NCI-H1048 (cell line): ENCODE data around the gene IGSF8.
"Not testable (repeated sequence)": the region's sequence is repeated elsewhere in the genome, so short reads cannot be mapped to it uniquely, and the experiment has no call there.

Source experiments
- DNase-seq: peaks from one replicate; lab custom pipeline; 2025; lab: John Stamatoyannopoulos, UW

Gene IGSF8

DNA sequence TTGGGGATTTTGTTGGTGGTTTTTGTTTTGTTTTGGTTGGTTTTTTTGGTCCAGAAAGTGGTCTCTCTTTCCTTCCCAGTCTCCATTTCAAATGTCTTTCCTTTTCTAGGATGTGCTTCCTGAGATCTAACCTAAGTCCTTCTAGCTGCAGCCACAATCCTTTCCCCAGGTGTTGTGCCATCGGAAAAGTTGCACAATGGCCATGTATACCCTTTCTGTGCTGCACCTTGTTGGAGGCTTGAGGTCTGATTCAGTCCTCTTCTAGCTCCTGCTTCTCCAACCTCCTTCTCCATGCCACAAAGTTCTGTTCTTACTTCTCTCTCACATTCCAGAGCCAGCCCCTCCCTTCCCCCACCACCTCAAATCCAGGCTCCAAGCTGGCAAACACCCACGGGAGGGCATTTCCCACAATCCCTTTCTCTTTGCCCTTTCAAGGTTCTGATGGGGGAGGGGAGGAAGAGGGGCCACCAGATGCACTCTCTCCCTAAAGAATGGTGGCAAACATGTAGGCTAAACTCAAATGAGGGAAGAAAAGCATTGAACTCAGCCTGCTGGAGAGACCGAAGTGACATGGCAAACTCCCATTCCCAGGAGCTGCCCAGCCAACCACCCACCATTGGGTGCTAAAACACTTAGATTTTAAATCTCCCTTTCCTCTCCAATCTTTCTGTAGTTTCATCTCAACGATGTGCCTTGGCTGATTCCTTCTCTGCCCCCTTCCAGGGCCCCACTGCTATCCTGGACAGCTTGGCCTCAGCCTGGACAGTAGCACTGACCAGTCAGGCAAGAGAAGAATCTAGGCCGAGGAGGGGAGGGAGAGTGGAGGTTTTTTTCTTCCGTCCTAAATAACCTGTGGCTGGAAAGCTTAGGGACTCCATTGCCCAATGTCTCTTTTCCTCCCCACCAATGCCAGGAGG lies 31.3 kb downstream of the IGSF8 start:
- no peak for DNase-seq

DNA sequence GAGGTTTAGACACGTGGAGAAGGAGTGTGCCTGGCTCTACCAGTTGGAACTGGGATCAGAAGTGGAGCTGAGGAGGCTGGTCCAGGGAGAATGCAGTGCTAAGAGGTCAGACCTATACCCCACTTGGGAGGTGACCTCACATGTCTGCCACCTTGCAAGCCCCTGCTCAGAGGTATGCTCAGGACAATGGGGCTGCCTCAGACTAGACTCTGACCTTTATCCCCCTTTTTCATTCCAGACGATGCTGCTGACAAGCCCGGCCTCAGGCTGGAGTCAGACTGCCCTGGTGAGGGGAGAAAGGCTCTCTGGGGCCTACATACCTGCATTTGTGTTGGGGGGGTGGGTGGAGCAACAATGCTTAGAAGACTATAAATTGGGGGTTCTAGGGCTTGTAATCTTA lies 33.7 kb downstream of the IGSF8 start:
- DNase-seq, result no peak

DNA sequence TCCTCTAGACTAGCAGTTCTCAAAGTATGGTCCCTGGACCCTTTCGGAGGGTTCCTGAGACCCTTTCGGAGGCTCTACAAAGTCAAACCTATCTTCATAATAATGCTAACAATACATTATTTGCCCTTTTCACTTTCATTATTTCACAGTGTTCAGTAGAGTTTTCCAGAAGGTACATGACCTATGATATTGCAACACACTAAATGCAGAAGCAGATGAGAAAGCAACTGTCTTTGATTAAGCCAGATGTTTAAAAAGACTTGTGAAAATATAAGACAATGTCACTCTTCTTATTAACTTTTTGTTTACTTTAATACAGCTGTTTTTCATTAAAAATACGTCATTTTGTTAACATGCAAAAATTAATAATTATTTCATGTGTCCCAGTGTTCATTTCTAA lies 34.3 kb downstream of the IGSF8 start:
- DNase-seq, result no peak

DNA sequence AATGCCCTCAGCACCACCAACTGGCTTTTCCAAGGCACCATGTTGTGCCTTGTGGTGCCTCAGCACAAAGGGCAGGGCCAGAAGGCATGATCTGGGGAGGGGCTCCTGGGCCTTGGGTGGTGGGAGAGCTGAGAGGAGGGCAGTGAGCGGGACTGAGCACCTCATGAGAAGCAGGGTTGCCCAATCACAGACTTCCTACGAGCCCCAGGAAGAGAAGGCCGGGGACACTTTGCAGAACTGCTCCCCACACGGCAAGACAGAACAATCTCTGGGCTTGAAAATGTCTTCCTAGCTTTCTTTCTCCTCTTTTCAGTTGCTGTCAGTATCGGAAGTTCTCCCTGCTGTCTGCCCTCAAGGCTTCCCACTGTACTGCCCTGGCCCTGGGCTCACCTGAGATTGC lies 35.2 kb downstream of the IGSF8 start:
- no peak for DNase-seq

DNA sequence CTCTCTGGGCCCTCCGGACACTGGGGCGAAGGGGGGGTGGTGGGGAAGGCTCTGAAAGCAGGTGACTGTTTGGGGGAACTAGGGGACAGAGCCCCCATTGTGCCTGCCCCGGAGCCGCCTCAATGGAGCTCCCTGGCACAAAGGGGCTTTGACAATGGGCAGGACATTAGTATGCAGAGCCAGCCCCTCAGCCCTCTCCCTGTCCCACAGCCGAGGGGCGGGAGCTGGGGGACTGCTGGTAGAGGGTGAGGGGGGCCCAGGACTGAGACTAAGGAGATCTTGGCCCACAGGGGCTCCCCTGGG lies 36.2 kb downstream of the IGSF8 start:
- DNase-seq, result no peak

DNA sequence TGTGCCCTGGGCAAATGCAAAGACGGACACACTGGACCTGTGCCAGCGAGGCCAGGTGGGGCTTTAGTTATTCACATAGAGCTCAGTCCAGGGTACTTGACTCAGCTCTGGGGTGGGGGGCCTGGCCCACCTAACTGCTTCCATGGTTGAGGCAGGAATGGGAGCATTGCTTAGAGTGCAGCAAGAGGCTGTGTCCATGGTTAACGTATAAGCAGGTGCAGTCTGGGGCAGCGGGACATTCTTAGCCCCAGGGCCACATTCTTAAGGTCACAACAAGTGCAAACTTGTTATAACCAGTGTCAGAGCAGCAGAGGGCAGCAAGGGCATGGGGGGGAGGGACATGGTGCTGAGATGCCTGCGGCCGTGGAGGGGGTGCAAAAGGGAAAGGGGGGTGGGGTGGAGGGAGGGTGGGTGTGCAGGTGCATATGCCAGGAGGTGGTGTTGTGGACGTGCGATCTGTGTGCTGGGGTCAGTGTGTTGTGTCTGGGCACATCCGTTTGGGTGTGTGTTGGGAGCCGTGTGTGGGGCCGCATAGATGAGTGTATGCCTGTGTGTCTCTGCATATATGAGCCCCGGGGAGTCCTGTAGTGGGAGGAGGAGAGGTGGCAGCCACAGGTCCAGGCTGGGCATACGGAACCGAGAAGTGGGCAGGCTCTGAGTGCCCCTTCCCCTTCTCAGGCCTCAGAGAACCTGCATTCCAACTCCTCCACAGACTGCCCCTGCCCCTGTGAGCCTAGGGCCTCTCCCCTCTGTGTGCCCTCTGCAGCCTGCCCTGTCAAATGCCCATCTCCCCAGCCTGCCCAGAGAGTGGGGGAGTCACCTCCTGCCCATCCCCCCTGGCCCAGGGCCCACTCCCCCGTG lies 36.8 kb downstream of the IGSF8 start:
- no peak for DNase-seq

DNA sequence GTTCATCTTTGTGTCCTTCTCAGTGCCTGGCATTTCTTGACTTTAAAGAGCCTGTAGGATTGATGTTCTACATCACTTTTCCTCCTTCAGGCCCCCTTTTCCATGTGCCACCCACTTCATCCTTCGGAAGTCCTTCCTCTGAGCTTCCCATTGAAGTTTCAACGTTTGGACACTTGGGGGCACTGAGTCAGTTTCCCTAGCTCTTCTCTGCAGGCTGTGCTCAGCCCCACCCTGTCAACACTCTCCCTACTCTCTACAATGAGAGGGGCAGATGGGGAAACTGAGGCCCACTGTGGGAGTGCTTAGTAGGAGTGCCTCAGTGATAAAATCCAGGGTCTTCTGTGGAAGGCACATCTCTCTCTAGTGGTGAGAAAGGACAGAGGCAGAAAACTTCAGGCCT lies 40.3 kb downstream of the IGSF8 start:
- DNase-seq, result no peak

DNA sequence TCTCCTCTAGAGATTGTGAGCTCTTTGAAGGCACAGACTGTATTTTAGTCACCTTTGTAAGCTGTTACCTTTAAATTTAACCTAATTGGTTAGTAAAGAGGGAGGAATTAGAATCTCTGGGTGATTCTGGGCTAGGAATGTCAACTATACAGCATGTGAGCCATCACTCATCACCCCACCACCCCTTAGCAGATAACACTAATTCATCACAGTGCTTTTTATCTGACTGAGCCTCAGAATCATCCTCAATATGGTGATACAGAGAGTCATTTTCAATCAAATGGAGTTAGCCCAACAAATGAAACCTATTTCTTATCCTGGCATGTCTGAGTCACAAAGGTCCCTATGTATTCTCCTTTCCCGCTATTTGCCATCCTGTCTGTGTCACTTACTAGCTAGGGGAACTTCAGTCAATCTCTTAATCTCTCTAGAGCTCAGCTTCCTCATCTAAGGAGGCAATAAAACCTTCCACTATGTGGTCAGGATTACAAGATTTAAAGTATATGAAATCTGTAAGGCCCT lies 41.7 kb downstream of the IGSF8 start:
- DNase-seq, result no peak

DNA sequence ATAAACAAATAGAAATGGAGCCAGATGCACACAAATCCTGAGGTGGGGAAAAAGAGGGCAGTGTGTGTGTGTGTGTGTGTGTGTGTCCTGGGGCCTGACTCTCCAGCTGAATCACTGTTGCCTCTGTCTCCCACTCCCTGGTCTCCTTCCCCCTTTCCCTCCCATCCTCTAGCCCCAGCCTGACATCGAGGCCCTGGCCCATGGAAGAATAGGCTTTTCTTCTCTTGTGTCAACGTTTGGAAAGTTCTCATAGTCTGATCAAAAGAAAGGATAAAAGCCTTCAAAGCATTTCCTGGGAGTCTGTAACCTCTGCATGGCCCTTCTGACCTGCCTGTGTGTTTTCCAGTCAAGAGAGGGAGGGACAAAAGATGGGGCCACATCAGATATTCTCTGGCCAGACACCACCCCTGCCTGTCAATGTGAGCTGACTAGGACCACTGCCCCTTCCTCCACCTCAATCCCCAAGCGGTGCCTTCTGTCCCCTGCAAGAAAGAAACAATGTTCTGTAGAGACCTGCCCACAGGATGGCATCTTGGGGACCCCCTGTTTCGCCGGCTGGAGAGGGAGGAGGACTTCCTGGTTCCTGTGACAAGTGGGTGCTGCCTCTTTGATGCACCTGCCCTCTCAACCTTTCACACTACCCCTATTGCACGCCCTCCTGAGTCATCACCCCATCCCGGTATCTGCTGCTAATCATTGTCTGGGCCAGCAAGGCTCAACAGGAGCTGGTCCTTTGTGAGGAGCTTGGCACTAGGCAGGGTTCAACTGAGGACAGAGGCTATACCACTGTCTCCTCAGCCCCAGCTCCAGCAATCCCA lies 44.7 kb downstream of the IGSF8 start:
- DNase-seq, result no peak

DNA sequence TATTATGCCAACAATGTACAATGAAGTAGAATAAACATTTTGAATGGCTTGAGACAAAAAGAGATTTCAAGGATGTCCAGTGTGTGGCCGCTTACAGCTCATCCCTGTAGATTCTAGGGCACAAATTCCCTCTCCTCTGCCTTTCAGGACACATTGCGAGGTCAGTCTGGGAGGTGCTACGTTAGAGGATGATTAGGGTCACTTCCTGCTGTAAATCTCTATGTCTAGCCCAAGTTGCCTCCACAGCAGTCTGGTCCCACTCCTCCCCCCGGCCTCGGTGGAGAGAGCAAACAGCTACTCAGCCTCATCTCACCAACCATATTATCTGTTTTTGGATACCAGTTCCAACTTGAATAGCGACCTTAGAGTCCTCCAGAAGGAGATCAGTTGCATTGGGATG lies 45.5 kb downstream of the IGSF8 start:
- DNase-seq, result no peak

DNA sequence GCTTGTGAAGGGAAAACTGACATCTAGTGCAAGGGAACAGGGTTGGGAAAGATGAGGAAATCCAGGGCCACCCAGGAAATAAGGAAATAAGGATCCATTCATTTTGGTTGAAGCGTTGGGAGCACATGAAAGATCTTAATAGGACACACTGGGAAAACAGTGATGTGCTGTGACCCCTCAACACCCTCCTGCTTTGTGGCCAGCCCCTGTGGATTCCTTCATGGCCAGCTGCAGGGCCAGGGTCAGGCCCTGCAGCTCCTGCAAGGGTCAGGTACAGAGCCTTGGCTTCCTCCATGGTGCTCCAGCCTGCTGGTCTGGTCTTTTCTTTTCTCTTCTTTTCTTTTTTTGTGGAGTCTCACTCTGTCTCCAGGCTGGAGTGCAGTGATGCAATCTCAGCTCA lies 47.8 kb downstream of the IGSF8 start:
- DNase-seq, result no peak

DNA sequence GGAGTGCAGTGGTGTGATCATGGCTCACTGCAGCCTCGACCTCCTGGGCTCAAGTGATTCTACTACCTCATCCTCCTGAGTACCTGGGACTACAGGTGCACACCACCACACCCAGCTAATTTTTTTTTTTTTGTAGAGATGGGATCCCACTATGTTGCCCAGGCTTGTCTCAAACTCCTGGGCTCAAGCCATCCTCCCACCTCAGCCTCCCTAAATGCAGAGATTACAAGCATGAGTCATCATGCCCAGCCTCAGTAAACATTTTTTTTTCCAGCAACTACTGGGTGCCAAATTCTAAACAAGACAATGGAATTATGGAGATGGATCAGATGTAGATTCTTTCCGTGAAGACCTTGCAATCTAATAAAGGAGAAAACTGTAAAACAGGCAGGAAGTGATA lies 48.2 kb downstream of the IGSF8 start:
- DNase-seq, result not testable (repeated sequence)

DNA sequence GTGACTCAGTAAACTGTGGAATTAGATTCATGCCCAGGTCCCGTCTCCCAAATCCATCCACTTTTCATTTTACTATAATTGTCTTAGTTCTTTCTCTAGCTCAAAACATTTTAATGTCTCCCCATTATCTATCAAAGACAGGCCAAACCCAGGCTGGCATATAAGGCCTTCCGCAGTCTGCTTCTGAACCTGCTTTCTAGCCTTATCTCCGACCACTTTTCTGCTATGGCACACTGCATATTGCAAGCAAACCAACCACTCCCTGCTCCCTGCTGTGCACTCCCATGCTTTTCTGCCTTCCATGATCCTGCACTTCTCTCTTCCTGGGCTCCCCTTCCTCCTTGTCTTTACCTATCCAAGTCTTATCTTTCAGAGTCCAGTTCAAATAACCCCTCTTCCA lies 49.3 kb downstream of the IGSF8 start:
- no peak for DNase-seq

DNA sequence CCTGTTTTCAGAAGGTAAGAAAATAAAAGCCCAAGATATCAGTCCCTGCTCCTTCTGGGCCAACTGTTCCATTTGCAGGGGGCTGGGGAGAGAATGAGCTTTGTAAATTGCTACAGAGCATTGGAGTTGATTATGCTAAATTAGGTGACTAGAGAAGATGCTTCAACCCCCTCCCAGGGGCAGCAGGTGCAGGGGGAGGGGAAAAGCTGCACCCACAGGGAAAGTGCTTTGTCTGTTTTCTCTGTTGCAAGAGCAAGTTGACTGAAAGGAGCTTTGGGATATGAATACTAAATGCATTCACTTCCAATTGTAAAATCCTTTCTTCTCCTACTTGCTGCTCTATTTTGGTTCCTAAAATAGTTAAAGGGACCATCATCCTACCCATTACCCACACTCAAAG lies 50.1 kb downstream of the IGSF8 start:
- no peak for DNase-seq

DNA sequence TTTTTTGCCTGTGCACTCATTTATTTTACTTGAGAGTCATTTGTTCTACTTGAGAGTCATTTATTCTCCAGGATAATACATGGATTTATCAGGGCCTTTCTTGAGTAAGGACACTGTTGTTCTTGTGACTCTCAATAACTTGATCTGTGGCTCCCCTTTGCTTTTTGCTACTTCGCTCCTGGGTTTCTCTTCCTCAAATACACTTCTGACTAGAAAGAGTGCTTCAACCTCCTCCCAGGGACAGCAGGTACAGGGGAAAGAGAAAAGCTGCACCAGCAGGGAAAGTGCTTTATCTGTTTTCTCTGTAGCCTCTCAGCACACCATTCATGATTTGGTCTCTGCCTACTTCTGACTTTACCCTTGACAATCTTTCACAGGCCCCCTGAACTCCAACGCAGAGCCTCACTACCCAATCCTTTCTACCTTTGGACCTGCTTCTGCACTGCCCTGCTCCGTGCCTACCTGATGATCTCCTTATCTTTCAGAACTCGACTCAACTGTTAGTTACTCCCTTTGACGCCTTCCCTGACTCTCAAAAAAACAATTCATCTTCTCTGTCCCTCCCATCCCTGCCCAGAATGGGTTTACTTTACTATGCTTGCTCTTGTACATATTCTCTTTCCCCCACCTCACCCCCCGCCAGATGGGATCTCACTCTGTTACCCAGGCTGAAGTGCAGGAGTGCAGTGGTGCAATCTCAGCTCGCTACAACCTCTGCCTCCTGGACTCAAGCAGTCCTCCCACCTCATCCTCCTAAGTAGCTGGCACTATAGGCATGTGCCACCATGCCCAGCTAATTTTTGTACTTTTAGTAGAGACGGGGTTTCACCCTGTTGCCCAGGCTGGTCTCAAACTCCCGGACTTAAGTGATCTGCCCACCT lies 51.1 kb downstream of the IGSF8 start:
- DNase-seq, result no peak

DNA sequence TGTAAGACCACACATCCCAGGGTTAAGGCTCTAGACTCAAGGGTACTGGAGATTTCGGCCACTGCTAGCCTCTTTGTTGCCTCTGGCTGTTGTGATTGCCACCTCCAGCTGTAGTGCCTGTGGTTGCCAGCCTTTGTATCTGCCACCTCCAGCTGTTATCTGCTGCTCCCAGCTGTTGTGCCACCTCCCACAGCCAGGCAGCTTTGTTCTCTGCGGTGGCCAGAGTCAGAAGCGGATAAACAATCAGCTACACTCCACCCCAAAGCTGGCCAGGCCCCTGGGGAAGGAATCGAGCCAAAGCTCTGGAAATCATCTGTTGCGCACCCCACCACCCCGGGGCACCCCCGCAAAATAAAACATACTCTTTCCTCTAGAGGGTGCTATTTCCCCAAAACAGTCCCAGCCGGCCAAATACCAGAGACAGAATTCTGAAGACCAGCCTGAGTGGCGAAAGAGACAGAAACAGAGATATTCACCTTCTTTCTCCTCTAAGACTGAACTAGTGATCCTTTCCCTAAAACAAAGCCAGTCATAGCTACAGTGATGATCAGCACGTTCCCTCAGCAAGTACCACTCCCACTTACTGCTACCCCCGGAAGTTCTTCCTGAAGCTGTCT lies 51.8 kb downstream of the IGSF8 start:
- DNase-seq, result no peak

DNA sequence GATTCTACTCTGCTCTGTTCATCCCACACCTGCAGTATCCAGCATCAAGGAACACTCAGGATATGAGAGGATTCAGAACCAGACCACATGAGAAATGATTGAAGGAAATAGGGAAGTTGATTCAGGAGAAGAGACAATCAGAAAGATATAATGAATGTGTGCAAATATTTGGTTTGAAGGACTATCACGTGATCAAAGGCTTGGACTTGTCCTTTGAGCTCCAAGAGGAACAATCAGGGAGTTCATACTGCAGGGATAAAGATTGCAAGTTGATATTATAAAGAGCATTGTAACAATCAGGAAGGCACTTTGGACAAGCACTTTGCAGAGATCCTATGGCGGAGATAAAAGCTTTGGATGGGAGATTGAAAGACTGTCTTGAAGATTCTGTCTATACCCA lies 52.8 kb downstream of the IGSF8 start:
- DNase-seq, result no peak

DNA sequence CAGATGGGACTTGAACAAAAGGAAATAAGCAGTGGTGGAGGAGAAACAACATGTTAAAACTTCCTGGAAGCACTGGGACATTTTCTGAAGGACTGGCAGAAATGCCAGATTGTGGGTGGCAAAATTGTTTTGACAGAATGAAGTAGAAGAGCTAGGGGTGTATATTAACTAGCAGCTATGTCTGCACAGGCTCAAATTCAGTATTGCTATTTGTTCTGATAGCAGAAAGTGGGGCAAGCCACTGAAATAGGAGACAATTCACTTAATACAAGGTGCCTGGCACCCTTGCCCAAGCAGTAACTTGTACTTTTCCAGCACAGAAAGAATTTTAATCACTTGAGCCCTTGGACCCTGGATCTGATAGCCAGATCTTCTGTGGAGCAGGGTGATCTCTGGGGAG lies 54.9 kb downstream of the IGSF8 start:
- no peak for DNase-seq
